Kidney (tissue), 14 donors: ENCODE results near the gene NEU1. TPM values are rescaled to one million over a fixed set of nuclear protein-coding genes. Genes with fewer than 3 reads are reported as not detected.

Experiments
- DNase-seq, 5 donors: peaks; one replicate each; pipeline ENCODE4 v3.0.0-alpha.2; 2013 to 2020
- FAIRE-seq: peaks from 2 replicates; lab custom pipeline; 2012; peaks lifted over from hg19 to GRCh38; lab: Jason Lieb, UNC
- H3K27ac ChIP-seq, 2 donors: one replicate each; pipeline ENCODE4 v1.7.0; 2013; ENCODE audit warnings: low read depth in 2 of 2, low read length in 2 of 2, inconsistent platforms in 1 of 2
- H3K27me3 ChIP-seq: one replicate; pipeline ENCODE4 v1.7.1; 2013; ENCODE audit warnings: low read length, inconsistent platforms; ENCODE audit not compliant: control insufficient read depth, insufficient read depth
- H3K36me3 ChIP-seq, 3 donors: one replicate each; pipeline versions ENCODE4 v1.7.0 to v1.7.1; 2013; ENCODE audit warnings: low read length in 3 of 3, control low read depth in 1 of 3, inconsistent platforms in 1 of 3; ENCODE audit not compliant: insufficient read depth in 3 of 3, control insufficient read depth in 2 of 3
- H3K4me1 ChIP-seq, 3 donors: one replicate each; pipeline versions ENCODE4 v1.7.0 to v1.7.1; 2013; ENCODE audit warnings: low read length in 3 of 3, inconsistent platforms in 1 of 3, low read depth in 1 of 3; ENCODE audit not compliant: control insufficient read depth in 2 of 3, insufficient read depth in 2 of 3
- H3K4me3 ChIP-seq, 3 donors: one replicate each; pipeline versions ENCODE4 v1.7.0 to v1.8.1; 2013; ENCODE audit warnings: low read length in 3 of 3, control low read depth in 1 of 3, inconsistent platforms in 1 of 3
- H3K9ac ChIP-seq, 3 donors: one replicate each; pipeline versions ENCODE4 v1.7.0 to v1.7.1; 2013; ENCODE audit warnings: low read length in 3 of 3, control low read depth in 1 of 3, inconsistent platforms in 1 of 3
- H3K9me3 ChIP-seq, 3 donors: one replicate each; pipeline versions ENCODE4 v1.7.0 to v1.7.1; 2013; ENCODE audit warnings: low read length in 3 of 3, control low read depth in 1 of 3, inconsistent platforms in 1 of 3; ENCODE audit not compliant: control insufficient read depth in 2 of 3, insufficient read depth in 1 of 3
- CTCF ChIP-seq: IDR thresholded peaks from 3 replicates; pipeline ENCODE4 v1.5.1; 2012; ENCODE audit warnings: mild to moderate bottlenecking, moderate library complexity, borderline replicate concordance; ENCODE audit not compliant: insufficient read depth; ENCODE audit errors: extremely low read depth
- intact Hi-C: fragments of 100-400 bp; cut with DNase I; formaldehyde crosslinking; loops from one replicate; pipeline ENCODE4 v1.11.1; 2022
- polyA plus RNA-seq: library from polyadenylated mRNA; stranded (reverse); fragments of 350-450 nt; fragmentation: Illumina TruSeq; extraction: RNeasy Lipid Tissue Mini Kit (QIAGEN cat#74804); gene quantifications from one replicate; pipeline ENCODE4 v1.2.3, GENCODE V29; 2014; ENCODE audit warnings: low read depth, low replicate concordance; ENCODE audit not compliant: insufficient read depth
- total RNA-seq: library from RNA; stranded (reverse); fragmentation: NEBNext Ultra II Directional; extraction: Animal tissue kit (Norgen Biotek cat#: 25700); gene quantifications from one replicate; pipeline ENCODE4 v1.2.1, GENCODE V29; 2021
- donor health status: control.
- donor health status: control.
- donor health status: control.
- donor health status: control.
- donor health status: control.
- donor health status: DM: yes; HTN: yes; CAD: no.
- donor health status: Normal renal cell carcinoma (clear cell type).

Gene NEU1
- total and polyA plus RNA-seq, 2 donors from 2014 or later, result 66.9 to 131 TPM

- Histone ChIP-seq H3K27ac (peak overlapping the region in 1 of 2 donors; percentile 62), H3K4me1 (peaks cover 4 to 21% (median 17%) of the 10 kb centered on the region in 3 donors), H3K9me3 (no peaks in the 10 kb centered on the region), H3K36me3 (peaks cover 5 to 16% (median 16%) of the 10 kb centered on the region in 3 donors), H3K9ac (peak overlapping the region in 2 of 3 donors; percentile 23 to 95), H3K27me3 (no peaks in the 10 kb centered on the region), H3K4me3 (peak overlapping the region; percentile 43 to 95 (median 57))
- intact Hi-C loops, result no loop called here
- TF ChIP-seq CTCF, result no peak
- peak in 1 of 5 donors; percentile 22 for DNase-seq
- FAIRE-seq, result no peak
Measured at GRCh38 chr6:31837369-31838113, 25.1 kb downstream of the NEU1 start.

GRCh38 chr6:31836474-31837368 lies 25.9 kb downstream of the NEU1 start:
- Histone ChIP-seq H3K27me3 (no peaks in the 10 kb centered on the region), H3K36me3 (peaks cover 5 to 16% (median 16%) of the 10 kb centered on the region in 3 donors), H3K4me1 (peaks cover 4 to 21% (median 17%) of the 10 kb centered on the region in 3 donors), H3K9me3 (no peaks in the 10 kb centered on the region), H3K9ac (peak overlapping the region; percentile 31 to 95 (median 63)), H3K4me3 (peak overlapping the region; percentile 54 to 95 (median 90)), H3K27ac (peak overlapping the region; percentile 60 to 62)
- FAIRE-seq (no peak), DNase-seq (peak in 1 of 5 donors; percentile 13)
- no peak for TF ChIP-seq CTCF
- intact Hi-C loops, result no loop called here

- Histone ChIP-seq H3K9me3 (no peaks in the 10 kb centered on the region), H3K27me3 (no peaks in the 10 kb centered on the region), H3K4me1 (peaks cover 4 to 21% (median 17%) of the 10 kb centered on the region in 3 donors), H3K36me3 (peaks cover 5 to 16% (median 16%) of the 10 kb centered on the region in 3 donors), H3K4me3 (peak overlapping the region; percentile 54 to 95 (median 90)), H3K9ac (peak overlapping the region; percentile 31 to 95 (median 63)), H3K27ac (peak overlapping the region; percentile 60 to 62)
- TF ChIP-seq CTCF, result no peak
- FAIRE-seq (no peak), DNase-seq (peak in 2 of 5 donors; percentile 37 to 48)
- intact Hi-C loops, result no loop called here
Measured at GRCh38 chr6:31836047-31836473, 26.6 kb downstream of the NEU1 start.
